ENCODE data around the gene CREB5. TPM values are rescaled to one million over a fixed set of nuclear protein-coding genes. Genes with fewer than 3 reads are reported as not detected.

Gene CREB5
- total RNA-seq, 2 experiments from 2014 or later: 1.2 to 1.5 TPM

DNA sequence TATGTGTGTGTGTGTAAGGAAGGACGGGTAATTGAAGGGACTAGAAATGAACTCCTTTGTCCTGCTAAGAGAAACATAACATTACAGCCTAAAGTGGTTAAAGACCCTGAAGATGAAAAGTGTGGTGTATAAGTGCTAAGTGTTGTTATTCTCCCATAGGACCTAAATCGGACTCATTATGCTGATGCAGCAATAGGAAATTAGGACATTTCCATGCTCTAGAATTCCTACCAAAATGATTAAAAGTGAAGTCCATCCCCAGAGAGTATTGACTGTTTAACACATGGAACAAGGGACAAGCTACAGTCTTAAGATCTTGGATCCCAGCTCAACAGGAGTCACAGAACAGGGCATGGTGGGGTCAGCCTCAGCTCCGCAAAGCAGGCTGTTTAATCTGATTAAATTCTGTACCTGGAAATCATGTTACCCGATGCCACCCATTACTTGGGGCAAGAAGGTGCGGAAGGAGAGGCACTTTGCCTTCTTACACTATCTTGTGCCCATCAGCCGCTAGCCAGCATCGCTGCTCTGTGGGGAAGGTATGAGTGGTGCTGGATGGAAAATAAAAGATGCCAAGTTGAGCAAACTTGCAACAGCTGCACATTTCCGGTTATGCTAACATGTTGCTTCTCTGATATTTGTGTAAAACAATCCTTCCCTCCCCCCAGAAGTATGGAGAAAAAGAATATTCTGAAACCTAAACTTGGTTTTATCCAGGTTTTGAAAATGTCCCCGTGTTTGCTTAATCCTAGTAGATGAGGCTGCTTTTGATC lies 100.5 kb downstream of the CREB5 start:
- no peak overlapping the region for H3K4me3 Mint-ChIP-seq

DNA sequence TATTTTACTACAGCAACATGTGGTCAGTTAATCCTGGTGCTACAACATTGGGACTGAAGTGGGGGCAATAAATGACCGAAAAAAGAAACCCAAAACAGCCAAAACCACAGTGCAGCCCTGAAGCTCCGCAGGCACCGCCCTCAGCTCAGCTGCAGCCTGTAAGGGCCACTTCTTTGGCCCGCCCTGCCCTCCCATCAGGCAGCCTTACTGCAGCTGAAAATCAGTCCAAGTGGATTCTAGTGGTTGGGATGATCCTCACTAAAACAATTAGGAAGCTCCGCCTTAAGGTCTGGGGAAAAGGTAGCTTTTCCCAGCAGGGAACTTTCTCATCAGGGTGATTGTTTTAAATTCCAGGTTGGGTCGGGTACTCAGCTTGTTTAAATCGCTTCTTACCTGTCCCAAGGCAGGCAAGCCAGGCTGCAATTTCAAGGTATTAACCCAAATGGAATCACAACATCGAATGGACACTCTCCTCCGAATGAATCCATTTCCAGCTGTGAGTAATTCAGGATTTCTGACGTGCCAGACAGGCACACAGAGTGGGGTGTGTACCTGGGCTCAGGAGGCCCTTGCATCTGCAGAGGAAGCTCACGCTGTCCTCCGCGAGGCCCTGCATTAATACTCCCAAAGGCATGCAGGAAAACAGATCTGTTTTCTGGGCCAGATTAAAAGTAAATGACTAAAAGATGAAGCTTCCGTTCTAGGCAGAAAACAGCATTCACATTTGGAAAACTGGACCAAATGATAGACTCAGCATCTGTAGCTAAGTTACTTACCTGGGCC lies 104.3 kb downstream of the CREB5 start:
- H3K4me3 Mint-ChIP-seq: no peak overlapping the region
- DNase-seq (no peak), ATAC-seq (no peak)
- no peaks in the 10 kb centered on the region for H3K4me1 Mint-ChIP-seq (ENCODE audit: low read depth)
- H3K27ac Mint-ChIP-seq: no peak overlapping the region
- H3K27me3 Mint-ChIP-seq: no peaks in the 10 kb centered on the region
- TF ChIP-seq, protein P1, sequence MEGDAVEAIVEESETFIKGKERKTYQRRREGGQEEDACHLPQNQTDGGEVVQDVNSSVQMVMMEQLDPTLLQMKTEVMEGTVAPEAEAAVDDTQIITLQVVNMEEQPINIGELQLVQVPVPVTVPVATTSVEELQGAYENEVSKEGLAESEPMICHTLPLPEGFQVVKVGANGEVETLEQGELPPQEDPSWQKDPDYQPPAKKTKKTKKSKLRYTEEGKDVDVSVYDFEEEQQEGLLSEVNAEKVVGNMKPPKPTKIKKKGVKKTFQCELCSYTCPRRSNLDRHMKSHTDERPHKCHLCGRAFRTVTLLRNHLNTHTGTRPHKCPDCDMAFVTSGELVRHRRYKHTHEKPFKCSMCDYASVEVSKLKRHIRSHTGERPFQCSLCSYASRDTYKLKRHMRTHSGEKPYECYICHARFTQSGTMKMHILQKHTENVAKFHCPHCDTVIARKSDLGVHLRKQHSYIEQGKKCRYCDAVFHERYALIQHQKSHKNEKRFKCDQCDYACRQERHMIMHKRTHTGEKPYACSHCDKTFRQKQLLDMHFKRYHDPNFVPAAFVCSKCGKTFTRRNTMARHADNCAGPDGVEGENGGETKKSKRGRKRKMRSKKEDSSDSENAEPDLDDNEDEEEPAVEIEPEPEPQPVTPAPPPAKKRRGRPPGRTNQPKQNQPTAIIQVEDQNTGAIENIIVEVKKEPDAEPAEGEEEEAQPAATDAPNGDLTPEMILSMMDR (IDR thresholded peaks at IDR 0.05): no peak
- no peaks in the 10 kb centered on the region for H3K36me3 Mint-ChIP-seq (ENCODE audit: low read depth)
- intact Hi-C loops (cut with micrococcal nuclease): no loop called here
- H3K9me3 Mint-ChIP-seq: no peaks in the 10 kb centered on the region
- POLR2A ChIA-PET: no interaction called here
- CTCF ChIA-PET: interaction anchor here (1.0 kb wide), 1 partner anchor 67 kb away, joined by 3 read pairs; no protein-coding TSS in a partner anchor

More for the DNA sequence above, 100.5 kb downstream of the CREB5 start:
- H3K36me3 Mint-ChIP-seq (ENCODE audit: low read depth): no peaks in the 10 kb centered on the region
- no peaks in the 10 kb centered on the region for H3K9me3 Mint-ChIP-seq
- ChIA-PET POLR2A (no interaction called here), CTCF (no interaction called here)
- TF ChIP-seq, protein P1 (IDR thresholded peaks at IDR 0.05): no peak
- no peak overlapping the region for H3K27ac Mint-ChIP-seq
- peaks cover 4% of the 10 kb centered on the region for H3K4me1 Mint-ChIP-seq (ENCODE audit: low read depth)
- H3K27me3 Mint-ChIP-seq: peaks cover 6% of the 10 kb centered on the region
- DNase-seq (no peak), ATAC-seq (no peak)
- intact Hi-C loops (cut with micrococcal nuclease): no loop called here

DNA sequence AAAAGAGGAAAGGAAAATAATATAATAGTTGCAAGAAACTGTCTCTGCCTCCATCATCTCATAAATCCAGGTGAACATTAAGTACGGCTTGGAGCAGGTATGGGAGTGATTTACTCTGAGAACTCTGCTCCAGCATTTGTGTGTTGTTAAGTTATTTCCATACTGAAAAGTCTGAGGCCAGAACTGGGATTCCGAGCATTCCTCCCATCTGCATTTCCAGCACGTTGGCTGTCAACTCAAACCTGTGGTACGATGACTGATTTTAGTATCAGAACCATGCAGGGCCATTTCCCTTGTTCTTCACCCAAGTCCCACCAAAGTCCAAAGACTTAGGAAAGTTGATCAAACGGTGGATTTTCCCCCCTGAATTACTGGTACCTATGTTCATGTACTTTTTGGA lies 104.9 kb downstream of the CREB5 start:
- Mint-ChIP-seq H3K36me3 (ENCODE audit: low read depth) (no peaks in the 10 kb centered on the region), H3K27me3 (no peaks in the 10 kb centered on the region), H3K27ac (no peak overlapping the region), H3K9me3 (no peaks in the 10 kb centered on the region), H3K4me1 (ENCODE audit: low read depth) (no peaks in the 10 kb centered on the region), H3K4me3 (no peak overlapping the region)
- TF ChIP-seq, protein P1 (IDR thresholded peaks at IDR 0.05): no peak
- POLR2A ChIA-PET: no interaction called here
- ATAC-seq: no peak
- CTCF ChIA-PET: interaction anchor here (1.0 kb wide), 1 partner anchor 196 kb away, joined by 3 read pairs; no protein-coding TSS in a partner anchor
- no peak for DNase-seq
- intact Hi-C loops (cut with micrococcal nuclease): no loop called here

DNA sequence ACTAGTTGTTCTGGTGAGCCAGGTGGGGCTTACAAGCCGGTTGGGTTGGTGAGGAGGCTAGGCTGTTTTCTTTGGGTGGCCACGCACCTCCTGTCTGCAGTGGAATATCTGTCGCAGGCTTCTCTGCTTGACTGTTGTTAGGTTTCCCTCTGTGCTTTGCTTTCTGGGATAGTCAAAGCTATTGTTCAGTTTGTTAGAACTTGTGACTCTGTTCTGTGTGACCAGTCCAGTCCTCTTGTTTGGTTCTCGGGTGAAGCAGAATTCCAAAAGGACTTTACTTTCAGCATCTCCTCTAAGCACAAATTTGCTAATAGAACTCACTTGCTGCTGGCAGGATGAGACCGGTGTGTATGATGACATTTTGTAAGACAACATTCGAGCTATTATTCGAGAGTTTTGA lies 105.3 kb downstream of the CREB5 start:
- no peaks in the 10 kb centered on the region for H3K36me3 Mint-ChIP-seq (ENCODE audit: low read depth)
- no peak overlapping the region for H3K27ac Mint-ChIP-seq
- intact Hi-C loops (cut with micrococcal nuclease): no loop called here
- no peak for ATAC-seq
- no peaks in the 10 kb centered on the region for H3K27me3 Mint-ChIP-seq
- no peaks in the 10 kb centered on the region for H3K9me3 Mint-ChIP-seq
- ChIA-PET CTCF (interaction anchor here (1.0 kb wide), 1 partner anchor 195 kb away, joined by 3 read pairs; no protein-coding TSS in a partner anchor), POLR2A (no interaction called here)
- TF ChIP-seq, protein P1 (IDR thresholded peaks at IDR 0.05): no peak
- DNase-seq: no peak
- no peak overlapping the region for H3K4me3 Mint-ChIP-seq
- H3K4me1 Mint-ChIP-seq (ENCODE audit: low read depth): no peaks in the 10 kb centered on the region
